ENCODE results near the gene NAA80.
"Not testable (repeated sequence)": the region's sequence is repeated elsewhere in the genome, so short reads cannot be mapped to it uniquely, and the experiment has no call there.

The NAA80 gene

DNA sequence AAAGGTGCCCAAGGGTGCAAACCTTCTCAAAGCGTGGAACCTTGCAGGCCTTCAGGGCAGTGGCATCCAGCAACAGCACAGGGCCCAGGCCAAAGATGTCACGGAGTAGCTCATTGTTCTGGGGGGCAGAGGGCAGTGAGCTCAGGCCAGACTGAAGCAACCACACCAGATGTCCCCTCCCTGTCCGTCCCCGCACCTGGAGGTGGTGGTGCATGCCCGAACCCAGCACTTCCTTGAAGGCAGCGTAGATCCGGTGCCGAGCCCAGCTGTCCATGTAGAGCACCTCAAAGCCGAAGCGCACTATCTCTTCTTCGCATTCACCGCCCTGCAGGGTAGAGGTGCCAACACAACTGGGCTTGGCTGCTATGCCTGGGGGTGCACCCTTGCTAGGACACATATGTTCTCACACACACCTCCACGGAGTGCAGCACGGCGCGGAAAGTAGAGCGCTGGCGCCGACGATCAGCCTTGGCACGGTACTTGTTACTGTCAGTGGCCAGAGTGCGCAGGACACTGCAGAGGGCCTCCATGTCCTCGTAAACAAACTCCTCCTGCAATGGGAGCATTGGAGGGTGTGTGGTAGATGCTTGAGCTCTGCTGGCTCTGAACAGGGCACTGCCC is 10.7 kb downstream of the NAA80 start:
- Histone ChIP-seq H3K36me3 (ENCODE audit: control insufficient read depth, insufficient read depth, low read length) (peaks cover 21% of the 10 kb centered on the region), H3K4me1 (ENCODE audit: control insufficient read depth, insufficient read depth, low read length) (peaks cover 4% of the 10 kb centered on the region), H3K9me3 (ENCODE audit: control insufficient read depth, low read length) (no peaks in the 10 kb centered on the region), H3K27me3 (ENCODE audit: control insufficient read depth, insufficient read depth, low read length, poor library complexity, severe bottlenecking) (no peaks in the 10 kb centered on the region), H3K27ac (ENCODE audit: insufficient read depth, low read depth, low read length, poor library complexity, severe bottlenecking) (no peak overlapping the region), H3K4me3 (ENCODE audit: insufficient read depth, low read depth, low read length) (no peak overlapping the region)
- 95 to 97% methylated on average over 23 of the region's 23 CpGs for WGBS, 2 experiments

DNA sequence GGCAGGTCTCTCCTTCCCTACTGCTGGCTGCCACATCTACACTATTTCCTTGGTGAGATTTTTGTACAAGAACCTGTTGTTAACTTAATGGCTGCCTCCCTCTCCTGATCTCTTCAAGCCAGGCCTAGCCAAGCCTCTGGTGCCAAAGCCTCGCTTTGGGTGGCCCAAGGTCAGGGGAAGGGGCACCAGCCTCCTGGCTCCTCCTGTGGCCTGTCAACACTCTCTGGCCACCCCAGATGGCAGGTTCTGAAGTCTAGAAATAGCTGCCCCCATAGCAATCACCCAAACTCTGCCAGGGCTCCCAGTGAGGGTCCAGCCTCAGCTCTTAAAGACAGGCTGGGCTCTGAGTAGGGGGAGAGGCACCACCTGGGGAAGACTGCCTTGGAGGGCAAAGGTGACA is 11.9 kb downstream of the NAA80 start:
- Histone ChIP-seq H3K4me1 (ENCODE audit: control insufficient read depth, insufficient read depth, low read length) (peaks cover 4% of the 10 kb centered on the region), H3K9me3 (ENCODE audit: control insufficient read depth, low read length) (no peaks in the 10 kb centered on the region), H3K27me3 (ENCODE audit: control insufficient read depth, insufficient read depth, low read length, poor library complexity, severe bottlenecking) (no peaks in the 10 kb centered on the region), H3K4me3 (ENCODE audit: insufficient read depth, low read depth, low read length) (no peak overlapping the region), H3K27ac (ENCODE audit: insufficient read depth, low read depth, low read length, poor library complexity, severe bottlenecking) (no peak overlapping the region), H3K36me3 (ENCODE audit: control insufficient read depth, insufficient read depth, low read length) (peaks cover 21% of the 10 kb centered on the region)
- WGBS, 2 experiments, result 93 to 94% methylated on average over 1 of the region's 1 CpG

DNA sequence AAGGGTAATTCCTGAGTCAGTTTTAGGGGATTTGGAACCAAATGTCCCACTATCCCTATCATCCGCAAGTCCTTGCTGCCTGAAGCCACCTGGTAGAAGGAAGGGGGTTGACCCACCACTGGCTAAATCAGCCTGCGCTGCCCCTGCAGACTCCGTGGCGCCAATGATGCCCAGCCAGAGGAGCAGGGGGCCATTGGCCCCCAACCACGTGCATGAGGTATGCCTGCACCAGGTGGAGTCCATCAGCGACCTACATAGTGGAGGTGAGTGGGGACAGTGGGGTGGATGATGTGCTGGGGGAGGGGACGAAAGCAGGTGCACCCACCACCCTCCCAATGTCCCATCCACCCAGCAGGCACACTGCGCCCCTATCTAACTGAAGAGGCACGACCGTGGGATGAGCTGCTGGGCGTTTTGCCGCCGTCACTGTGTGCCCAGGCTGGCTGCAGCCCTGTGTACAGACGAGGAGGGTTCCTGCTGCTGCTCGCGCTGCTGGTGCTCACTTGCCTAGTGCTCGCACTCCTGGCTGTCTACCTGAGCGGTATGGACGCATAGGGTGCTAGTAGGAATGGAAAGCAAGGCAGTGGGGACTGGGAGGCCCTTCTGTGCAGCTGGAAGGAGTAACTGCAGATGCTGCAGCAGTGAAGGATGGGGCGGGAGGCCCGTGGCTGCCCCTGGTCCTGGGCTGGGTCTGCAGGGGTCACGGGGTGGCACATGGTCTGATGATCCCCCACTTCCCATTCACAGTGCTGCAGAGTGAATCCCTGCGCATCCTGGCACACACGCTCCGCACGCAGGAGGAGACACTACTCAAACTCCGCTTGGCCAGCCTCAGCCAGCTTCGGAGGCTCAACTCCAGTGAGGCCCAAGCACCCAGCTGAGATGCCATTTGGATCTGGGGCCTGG is 12.6 kb downstream of the NAA80 start:
- Histone ChIP-seq H3K9me3 (ENCODE audit: control insufficient read depth, low read length) (no peaks in the 10 kb centered on the region), H3K36me3 (ENCODE audit: control insufficient read depth, insufficient read depth, low read length) (peaks cover 21% of the 10 kb centered on the region)
- 95% methylated on average over 27 to 28 of the region's 28 CpGs for WGBS, 2 experiments

DNA sequence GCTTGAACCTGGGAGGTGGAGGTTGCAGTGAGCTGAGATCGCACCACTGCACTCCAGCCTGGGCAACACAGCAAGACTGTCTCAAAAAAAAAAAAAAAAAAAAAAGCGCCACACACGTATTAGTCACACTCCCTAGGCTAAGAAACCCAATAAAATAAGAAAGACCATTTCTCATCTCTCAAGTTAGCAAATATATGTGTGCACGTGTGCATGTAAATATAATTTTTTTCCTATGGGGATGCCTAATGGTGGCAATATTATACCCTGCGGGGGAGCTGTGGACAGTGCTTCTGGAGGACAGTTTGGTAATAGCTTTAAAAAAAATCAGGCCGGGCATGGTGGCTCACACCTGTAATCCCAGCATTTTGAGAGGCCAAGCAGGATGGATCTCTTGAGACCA is 15.1 kb downstream of the NAA80 start:
- not testable (repeated sequence) for H3K9me3 ChIP-seq (ENCODE audit: control insufficient read depth, low read length); H3K4me1 ChIP-seq (ENCODE audit: control insufficient read depth, insufficient read depth, low read length); H3K27me3 ChIP-seq (ENCODE audit: control insufficient read depth, insufficient read depth, low read length, poor library complexity, severe bottlenecking); H3K4me3 ChIP-seq (ENCODE audit: insufficient read depth, low read depth, low read length); H3K27ac ChIP-seq (ENCODE audit: insufficient read depth, low read depth, low read length, poor library complexity, severe bottlenecking)
- WGBS, 2 experiments, result 88 to 94% methylated on average over 4 of the region's 6 CpGs
- peaks cover 14% of the 10 kb centered on the region for H3K36me3 ChIP-seq (ENCODE audit: control insufficient read depth, insufficient read depth, low read length)

More for the DNA sequence above, 12.6 kb downstream of the NAA80 start:
- H3K27ac ChIP-seq (ENCODE audit: insufficient read depth, low read depth, low read length, poor library complexity, severe bottlenecking), result no peak overlapping the region
- H3K27me3 ChIP-seq (ENCODE audit: control insufficient read depth, insufficient read depth, low read length, poor library complexity, severe bottlenecking), result no peaks in the 10 kb centered on the region
- H3K4me3 ChIP-seq (ENCODE audit: insufficient read depth, low read depth, low read length), result no peak overlapping the region
- H3K4me1 ChIP-seq (ENCODE audit: control insufficient read depth, insufficient read depth, low read length), result peaks cover 4% of the 10 kb centered on the region

DNA sequence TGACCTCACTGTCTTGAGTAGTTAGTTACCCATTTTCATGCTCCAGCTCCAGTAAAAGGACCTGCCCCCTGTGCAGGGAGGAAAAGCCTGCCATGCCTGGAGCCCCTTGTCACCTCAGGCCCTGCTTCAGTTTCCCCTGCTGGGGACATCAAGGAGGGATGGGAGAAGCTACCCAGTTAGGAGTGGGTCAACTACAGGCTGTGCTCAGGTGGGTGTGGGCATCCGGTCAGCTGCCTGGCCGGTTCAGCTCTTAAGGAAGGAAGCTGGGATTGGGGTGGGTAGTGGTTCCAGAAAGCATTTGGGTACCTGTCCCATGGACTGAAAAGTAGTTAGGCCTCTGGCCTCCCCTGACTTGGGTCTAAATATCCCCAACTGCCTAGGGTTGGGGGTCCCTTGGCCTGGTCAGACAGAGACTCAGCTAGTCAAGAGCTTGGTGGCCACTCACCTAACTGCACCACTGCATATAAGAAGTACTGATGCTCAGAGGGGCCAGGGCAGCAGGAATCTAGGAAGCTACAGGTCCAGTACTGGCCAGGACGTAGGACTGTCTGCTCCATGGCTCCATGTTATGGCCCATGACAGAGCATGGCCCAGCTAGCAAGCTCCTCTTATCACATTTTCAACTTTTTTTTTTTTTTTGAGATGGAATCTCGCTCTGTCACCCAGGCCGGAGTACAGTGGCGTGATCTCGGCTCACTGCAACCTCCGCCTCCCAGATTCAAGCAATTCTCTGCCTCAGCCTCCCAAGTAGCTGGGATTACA is 19.8 kb downstream of the NAA80 start:
- peaks cover 21% of the 10 kb centered on the region for H3K27me3 ChIP-seq (ENCODE audit: control insufficient read depth, insufficient read depth, low read length, poor library complexity, severe bottlenecking)
- no peak overlapping the region for H3K4me3 ChIP-seq (ENCODE audit: insufficient read depth, low read depth, low read length)
- WGBS, 2 experiments, result 93 to 95% methylated on average over 8 of the region's 8 CpGs
- H3K4me1 ChIP-seq (ENCODE audit: control insufficient read depth, insufficient read depth, low read length), result peaks cover 7% of the 10 kb centered on the region
- H3K36me3 ChIP-seq (ENCODE audit: control insufficient read depth, insufficient read depth, low read length), result no peaks in the 10 kb centered on the region
- no peaks in the 10 kb centered on the region for H3K9me3 ChIP-seq (ENCODE audit: control insufficient read depth, low read length)
- H3K27ac ChIP-seq (ENCODE audit: insufficient read depth, low read depth, low read length, poor library complexity, severe bottlenecking), result no peak overlapping the region

DNA sequence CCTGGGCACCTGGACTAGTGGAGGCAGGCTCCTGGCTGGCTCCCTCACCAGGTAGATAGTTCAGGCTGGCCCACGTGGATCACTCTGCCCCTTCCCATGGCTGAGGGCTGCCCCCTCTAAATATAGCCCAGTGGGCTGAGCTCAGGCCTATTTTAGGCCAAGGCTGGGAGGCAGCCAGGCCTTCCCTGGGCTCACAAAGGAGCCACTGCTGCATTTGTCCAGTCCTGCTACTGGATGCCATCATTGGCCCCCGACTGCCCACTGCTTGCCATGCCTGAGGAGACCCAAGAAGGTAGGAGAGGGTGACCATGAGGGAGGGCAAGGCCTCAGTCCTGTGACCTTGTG is 20.4 kb downstream of the NAA80 start, which contains the start of gene LSMEM2:
LSMEM2 (plus strand) TSS at position 208 of the 345 bp plus-strand sequence; CDS start at position 235, 27 bp downstream.
- no peaks in the 10 kb centered on the region for H3K9me3 ChIP-seq (ENCODE audit: control insufficient read depth, low read length)
- H3K36me3 ChIP-seq (ENCODE audit: control insufficient read depth, insufficient read depth, low read length), result no peaks in the 10 kb centered on the region
- peaks cover 7% of the 10 kb centered on the region for H3K4me1 ChIP-seq (ENCODE audit: control insufficient read depth, insufficient read depth, low read length)
- WGBS, 2 experiments, result 80 to 86% methylated on average over 2 of the region's 2 CpGs
- H3K27ac ChIP-seq (ENCODE audit: insufficient read depth, low read depth, low read length, poor library complexity, severe bottlenecking), result no peak within 1 kb of the TSS
- H3K4me3 ChIP-seq (ENCODE audit: insufficient read depth, low read depth, low read length), result no peak within 1 kb of the TSS
- H3K27me3 ChIP-seq (ENCODE audit: control insufficient read depth, insufficient read depth, low read length, poor library complexity, severe bottlenecking), result peaks cover 27% of the 10 kb centered on the region

DNA sequence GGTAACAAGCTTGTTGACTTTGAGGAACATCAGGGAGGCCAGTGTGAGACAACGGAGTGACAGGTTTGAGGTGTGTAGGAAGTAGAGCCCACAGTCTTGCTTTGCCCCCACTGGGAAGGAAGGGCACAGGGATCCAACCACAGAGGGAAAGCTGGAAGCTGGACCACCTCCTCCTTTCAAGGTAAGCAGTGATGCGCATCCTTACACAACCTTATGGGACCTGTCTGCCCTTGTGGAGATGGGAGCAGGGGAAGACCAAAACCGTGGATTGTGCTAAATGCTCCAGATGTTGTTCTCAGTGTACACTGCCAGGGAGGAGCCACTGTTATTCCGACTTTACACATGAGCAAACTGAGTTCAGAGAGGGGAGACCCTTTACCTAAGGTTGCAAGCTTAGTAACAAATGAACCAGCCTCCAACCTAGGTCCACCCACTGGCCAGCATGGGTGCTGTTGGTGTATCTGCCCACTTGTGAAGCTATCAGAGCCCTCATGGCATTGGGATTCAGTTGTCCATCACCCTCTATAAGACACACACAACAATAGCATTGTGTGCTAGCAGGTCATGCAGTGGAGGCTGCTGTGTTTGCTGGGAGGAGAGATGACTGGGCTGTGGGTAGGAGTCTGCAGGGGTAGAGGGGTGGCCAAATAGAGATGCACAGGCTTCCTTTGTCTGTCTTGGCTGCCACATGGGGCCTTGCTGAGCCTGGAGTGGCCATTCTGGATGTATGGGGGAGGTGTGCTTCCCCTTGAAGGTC is 20.9 kb downstream of the NAA80 start:
- H3K4me3 ChIP-seq (ENCODE audit: insufficient read depth, low read depth, low read length), result no peak overlapping the region
- H3K4me1 ChIP-seq (ENCODE audit: control insufficient read depth, insufficient read depth, low read length), result peaks cover 7% of the 10 kb centered on the region
- peaks cover 32% of the 10 kb centered on the region for H3K27me3 ChIP-seq (ENCODE audit: control insufficient read depth, insufficient read depth, low read length, poor library complexity, severe bottlenecking)
- H3K27ac ChIP-seq (ENCODE audit: insufficient read depth, low read depth, low read length, poor library complexity, severe bottlenecking), result no peak overlapping the region
- 87 to 92% methylated on average over 4 of the region's 4 CpGs for WGBS, 2 experiments
- H3K9me3 ChIP-seq (ENCODE audit: control insufficient read depth, low read length), result no peaks in the 10 kb centered on the region
- H3K36me3 ChIP-seq (ENCODE audit: control insufficient read depth, insufficient read depth, low read length), result no peaks in the 10 kb centered on the region

DNA sequence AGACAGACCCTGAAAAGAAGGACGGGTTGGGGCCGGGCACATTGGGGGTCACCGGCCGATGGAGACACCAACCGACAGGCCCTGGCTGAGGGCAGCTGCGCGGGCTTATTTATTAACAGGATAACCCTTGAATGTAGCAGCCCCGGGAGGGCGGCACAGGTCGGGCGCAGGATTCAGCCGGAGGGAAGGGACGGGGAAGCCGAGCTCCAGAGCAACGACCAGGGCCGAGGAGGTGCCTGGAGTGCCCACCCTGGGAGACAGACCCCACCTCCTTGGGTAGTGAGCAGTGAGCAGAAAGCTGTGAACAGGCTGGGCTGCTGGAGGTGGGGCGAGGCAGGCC is 22.5 kb downstream of the NAA80 start:
- H3K27me3 ChIP-seq (ENCODE audit: control insufficient read depth, insufficient read depth, low read length, poor library complexity, severe bottlenecking), result peaks cover 37% of the 10 kb centered on the region
- H3K4me3 ChIP-seq (ENCODE audit: insufficient read depth, low read depth, low read length), result no peak overlapping the region
- H3K27ac ChIP-seq (ENCODE audit: insufficient read depth, low read depth, low read length, poor library complexity, severe bottlenecking), result no peak overlapping the region
- H3K4me1 ChIP-seq (ENCODE audit: control insufficient read depth, insufficient read depth, low read length), result peaks cover 7% of the 10 kb centered on the region
- H3K36me3 ChIP-seq (ENCODE audit: control insufficient read depth, insufficient read depth, low read length), result no peaks in the 10 kb centered on the region
- H3K9me3 ChIP-seq (ENCODE audit: control insufficient read depth, low read length), result no peaks in the 10 kb centered on the region
- 92 to 94% methylated on average over 17 of the region's 17 CpGs for whole genome bisulfite sequencing, 2 experiments

DNA sequence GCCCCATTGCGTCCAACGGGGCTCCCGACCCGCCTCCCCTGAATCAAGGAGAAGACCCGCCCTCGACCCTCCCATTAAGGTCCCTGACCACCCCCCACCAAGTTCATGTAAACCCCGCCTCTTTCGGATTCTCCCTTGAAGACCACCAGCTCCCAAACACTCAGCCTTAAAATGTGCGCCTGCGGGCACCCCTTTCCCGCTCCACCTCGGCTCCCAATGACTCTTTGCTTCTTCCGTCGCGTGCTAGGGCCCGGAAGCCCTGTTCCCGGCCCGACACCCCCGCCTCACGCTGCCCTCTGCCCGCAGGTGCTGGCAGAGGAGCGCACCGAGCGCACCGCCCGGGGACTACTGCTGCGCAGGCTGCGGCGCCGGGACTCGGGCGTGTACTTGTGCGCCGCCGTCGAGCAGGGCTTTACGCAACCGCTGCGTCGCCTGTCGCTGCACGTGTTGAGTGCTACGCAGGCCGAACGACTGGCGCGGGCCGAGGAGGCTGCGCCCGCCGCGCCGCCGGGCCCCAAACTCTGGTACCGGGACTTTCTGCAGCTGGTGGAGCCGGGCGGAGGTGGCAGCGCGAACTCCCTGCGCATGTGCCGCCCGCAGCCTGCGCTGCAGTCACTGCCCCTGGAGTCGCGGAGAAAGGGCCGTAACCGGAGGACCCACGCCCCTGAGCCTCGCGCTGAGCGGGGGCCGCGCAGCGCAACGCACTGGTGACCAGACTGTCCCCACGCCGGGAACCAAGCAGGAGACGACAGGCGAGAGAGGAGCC is 23.0 kb downstream of the NAA80 start:
- peak overlapping the region; percentile 27 for H3K4me3 ChIP-seq (ENCODE audit: insufficient read depth, low read depth, low read length)
- no peaks in the 10 kb centered on the region for H3K36me3 ChIP-seq (ENCODE audit: control insufficient read depth, insufficient read depth, low read length)
- H3K27ac ChIP-seq (ENCODE audit: insufficient read depth, low read depth, low read length, poor library complexity, severe bottlenecking), result no peak overlapping the region
- peaks cover 7% of the 10 kb centered on the region for H3K4me1 ChIP-seq (ENCODE audit: control insufficient read depth, insufficient read depth, low read length)
- peaks cover 37% of the 10 kb centered on the region for H3K27me3 ChIP-seq (ENCODE audit: control insufficient read depth, insufficient read depth, low read length, poor library complexity, severe bottlenecking)
- 85 to 86% methylated on average over 79 of the region's 79 CpGs for WGBS, 2 experiments
- no peaks in the 10 kb centered on the region for H3K9me3 ChIP-seq (ENCODE audit: control insufficient read depth, low read length)
